Natural killer cell (primary cell): ENCODE measurements around the gene GPER1. TPM values are rescaled to one million over a fixed set of nuclear protein-coding genes. Genes with fewer than 3 reads are reported as not detected.

Experiments
- ATAC-seq, 3 donors: fragments of 150-1000 bp in 2 of 3; fragments of 200-7000 bp in 1 of 3; cut with Tn5 transposase; 1 replicate in 1 of 3; 2 replicates in 2 of 3; pipeline ENCODE4 v1.10.0; 2021; ENCODE audit warnings: mild to moderate bottlenecking in 2 of 3, moderate library complexity in 2 of 3
- DNase-seq, 2 donors: peaks; one replicate each; pipeline versions ENCODE4 v3.0.0 to v3.0.0-alpha.2; 2013 to 2021; ENCODE audit warnings: mixed read lengths in 1 of 2
- H3K27ac ChIP-seq: one replicate; pipeline ENCODE4 v1.5.1; 2013; ENCODE audit warnings: mild to moderate bottlenecking, low read length
- H3K27me3 ChIP-seq: one replicate; pipeline ENCODE4 v1.6.1; 2013; ENCODE audit warnings: low read length; ENCODE audit not compliant: control insufficient read depth, insufficient read depth
- H3K36me3 ChIP-seq: one replicate; pipeline ENCODE4 v1.6.1; 2013; ENCODE audit warnings: low read length; ENCODE audit not compliant: control insufficient read depth, insufficient read depth
- H3K4me1 ChIP-seq: one replicate; pipeline ENCODE4 v1.6.1; 2013; ENCODE audit warnings: low read length; ENCODE audit not compliant: control insufficient read depth, insufficient read depth
- H3K4me3 ChIP-seq: one replicate; pipeline ENCODE4 v1.5.1; 2013; ENCODE audit warnings: low read length
- H3K9me3 ChIP-seq: one replicate; pipeline ENCODE4 v1.6.1; 2013; ENCODE audit warnings: low read length; ENCODE audit not compliant: control insufficient read depth, insufficient read depth
- H3K27ac Mint-ChIP-seq, 2 donors: one replicate each; pipeline ENCODE4 v1.8.0; 2022; ENCODE audit warnings: mild to moderate bottlenecking in 2 of 2, mixed read lengths in 2 of 2, moderate library complexity in 1 of 2
- H3K27me3 Mint-ChIP-seq, 2 donors: one replicate each; pipeline ENCODE4 v1.8.0; 2022; ENCODE audit warnings: low read depth in 2 of 2, mixed read lengths in 2 of 2
- H3K36me3 Mint-ChIP-seq: one replicate; pipeline ENCODE4 v1.8.0; 2022; ENCODE audit warnings: mixed read lengths
- H3K4me1 Mint-ChIP-seq, 2 donors: one replicate each; pipeline ENCODE4 v1.8.0; 2022; ENCODE audit warnings: mixed read lengths in 2 of 2
- H3K4me3 Mint-ChIP-seq: one replicate; pipeline ENCODE4 v1.8.0; 2022; ENCODE audit warnings: mild to moderate bottlenecking, moderate library complexity, mixed read lengths
- H3K9me3 Mint-ChIP-seq, 2 donors: one replicate each; pipeline ENCODE4 v1.8.0; 2022; ENCODE audit warnings: mixed read lengths in 2 of 2
- CTCF ChIP-seq: fragments of 200-600 bp; IDR thresholded peaks from one replicate; pipeline ENCODE4 v1.8.0; 2022; ENCODE audit warnings: antibody characterized with exemption
- WGBS: methylation state at CpG from one replicate; pipeline ENCODE4 v1.1.7; 2013; ENCODE audit warnings: missing lambda C conversion rate; ENCODE audit not compliant: insufficient coverage; 5-methylcytosine and 5-hydroxymethylcytosine counted together
- intact Hi-C: fragments of 100-400 bp; cut with micrococcal nuclease; formaldehyde crosslinking; loops from one replicate; pipeline ENCODE4 v1.14.2; 2022
- total RNA-seq, 4 donors: library from RNA; stranded (reverse); fragments of 120-200 nt in 1 of 4; gene quantifications; one replicate each; pipeline versions ENCODE4 v1.2.3 to v1.2.4, GENCODE V29; 2013 to 2022

Gene GPER1
- total RNA-seq, 3 donors from 2014 or later (not counting 1 experiment from before 2014, with no cell fraction given): 0.25 to 0.26 TPM; not detected in 1

DNA sequence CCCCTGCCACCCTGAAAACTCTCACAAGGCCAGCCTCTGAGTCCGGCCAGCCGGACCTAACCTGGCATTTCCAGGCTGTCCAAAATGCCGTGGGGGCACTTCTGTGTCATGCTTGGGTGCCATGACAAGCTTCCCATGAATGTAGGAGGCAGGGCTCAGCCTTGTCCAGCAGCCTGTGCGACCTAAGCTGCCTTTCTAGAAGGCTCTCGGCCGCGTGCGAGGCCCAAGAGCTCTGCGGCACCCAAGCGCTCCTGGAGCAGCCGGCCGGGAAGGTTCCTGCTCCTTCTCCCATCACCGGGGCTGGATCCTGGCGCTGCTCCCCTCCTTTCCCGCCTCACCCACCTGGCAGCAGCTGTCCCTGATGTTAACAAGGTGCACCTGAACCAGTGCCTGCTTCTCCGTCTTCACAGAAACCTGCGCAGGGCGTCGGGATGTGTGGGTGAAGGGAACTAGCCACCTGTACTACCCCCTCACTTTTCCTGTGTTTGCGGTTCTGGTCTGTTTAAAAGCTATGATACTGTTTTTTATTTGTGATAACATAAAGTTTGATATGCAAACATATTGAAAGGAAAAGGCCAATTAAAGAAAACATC lies 6.1 kb downstream of the GPER1 start:
- no peaks in the 10 kb centered on the region for H3K4me1 ChIP-seq
- TF ChIP-seq CTCF: no peak
- no peaks in the 10 kb centered on the region for H3K4me1 Mint-ChIP-seq
- no peaks in the 10 kb centered on the region for H3K27me3 Mint-ChIP-seq
- ATAC-seq (no peak), DNase-seq (no peak)
- H3K27ac ChIP-seq: no peak overlapping the region
- intact Hi-C loops: no loop called here
- H3K36me3 ChIP-seq: no peaks in the 10 kb centered on the region
- no peaks in the 10 kb centered on the region for H3K36me3 Mint-ChIP-seq
- peaks cover 0 to 3% of the 10 kb centered on the region in 2 donors for H3K9me3 Mint-ChIP-seq
- H3K4me3 Mint-ChIP-seq: no peak overlapping the region
- H3K27ac Mint-ChIP-seq: no peak overlapping the region
- 93% methylated on average over 16 of the region's 20 CpGs for WGBS
- no peaks in the 10 kb centered on the region for H3K27me3 ChIP-seq
- H3K9me3 ChIP-seq: peaks cover 3% of the 10 kb centered on the region
- no peak overlapping the region for H3K4me3 ChIP-seq

- H3K27ac ChIP-seq: no peak overlapping the region
- H3K27ac Mint-ChIP-seq: no peak overlapping the region
- intact Hi-C loops: no loop called here
- no peaks in the 10 kb centered on the region for H3K36me3 Mint-ChIP-seq
- H3K27me3 ChIP-seq: no peaks in the 10 kb centered on the region
- no peak overlapping the region for H3K4me3 ChIP-seq
- H3K4me1 ChIP-seq: no peaks in the 10 kb centered on the region
- TF ChIP-seq CTCF: no peak
- H3K4me1 Mint-ChIP-seq: no peaks in the 10 kb centered on the region
- ATAC-seq: no peak
- H3K9me3 ChIP-seq: peaks cover 3% of the 10 kb centered on the region
- no peak for DNase-seq
- H3K36me3 ChIP-seq: no peaks in the 10 kb centered on the region
- no peaks in the 10 kb centered on the region for H3K27me3 Mint-ChIP-seq
- peaks cover 0 to 3% of the 10 kb centered on the region in 2 donors for H3K9me3 Mint-ChIP-seq
- H3K4me3 Mint-ChIP-seq: no peak overlapping the region
- 94% methylated on average over 14 of the region's 14 CpGs for WGBS
Measured at GRCh38 chr7:1094870-1095269, 7.0 kb downstream of the GPER1 start.

DNA sequence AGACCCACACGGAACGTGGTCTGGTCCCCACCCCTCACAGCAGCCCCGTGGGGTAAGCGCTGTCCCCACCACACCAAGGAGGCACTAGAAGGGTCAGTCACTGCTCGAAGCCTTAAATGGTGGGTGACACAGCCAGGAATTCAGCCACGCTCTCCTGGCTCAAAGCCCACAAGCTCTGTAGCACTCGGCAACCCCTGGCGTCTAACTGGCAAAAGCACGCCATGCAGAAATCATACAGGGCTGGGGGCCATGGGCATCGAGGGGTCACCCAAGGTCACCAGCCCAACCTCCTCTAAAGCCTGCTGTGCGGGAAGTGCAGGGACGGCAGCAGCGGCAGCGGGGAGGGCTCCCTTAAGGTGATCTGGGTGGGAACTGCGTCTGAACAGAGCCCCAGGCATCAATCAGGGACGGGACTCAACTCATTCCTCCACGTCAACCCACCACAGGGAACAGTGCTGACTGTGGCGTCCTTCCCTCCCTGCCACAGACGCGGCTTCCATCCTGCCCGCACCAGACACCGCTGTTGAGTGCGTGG lies 7.8 kb downstream of the GPER1 start:
- peaks cover 0 to 3% of the 10 kb centered on the region in 2 donors for H3K9me3 Mint-ChIP-seq
- TF ChIP-seq CTCF: no peak
- no peak overlapping the region for H3K4me3 Mint-ChIP-seq
- ATAC-seq (no peak), DNase-seq (no peak)
- H3K36me3 Mint-ChIP-seq: no peaks in the 10 kb centered on the region
- no peak overlapping the region for H3K27ac Mint-ChIP-seq
- Histone ChIP-seq H3K27ac (no peak overlapping the region), H3K4me3 (no peak overlapping the region), H3K4me1 (no peaks in the 10 kb centered on the region), H3K36me3 (no peaks in the 10 kb centered on the region), H3K9me3 (peaks cover 3% of the 10 kb centered on the region), H3K27me3 (no peaks in the 10 kb centered on the region)
- H3K27me3 Mint-ChIP-seq: no peaks in the 10 kb centered on the region
- 92% methylated on average over 23 of the region's 23 CpGs for WGBS
- intact Hi-C loops: no loop called here
- H3K4me1 Mint-ChIP-seq: no peaks in the 10 kb centered on the region
